HFFc6 (cell line): ENCODE results near the gene MECR. TPM values are rescaled to one million over a fixed set of nuclear protein-coding genes. Genes with fewer than 3 reads are reported as not detected.

Source experiments
- DNase-seq: peaks from one replicate; pipeline ENCODE4 v3.0.0-alpha.2; 2018
- H3K27ac Mint-ChIP-seq: 2 replicates; pipeline ENCODE4 v1.8.0; 2020; ENCODE audit warnings: mild to moderate bottlenecking, mixed read lengths
- H3K27me3 Mint-ChIP-seq: 2 replicates; pipeline ENCODE4 v1.8.0; 2021; ENCODE audit warnings: mild to moderate bottlenecking, moderate library complexity, mixed read lengths; ENCODE audit not compliant: insufficient read depth
- H3K36me3 Mint-ChIP-seq: 2 replicates; pipeline ENCODE4 v1.8.0; 2021; ENCODE audit warnings: low read depth, mixed read lengths
- H3K4me1 Mint-ChIP-seq: 2 replicates; pipeline ENCODE4 v1.8.0; 2020; ENCODE audit warnings: low read depth, mixed read lengths
- H3K4me3 Mint-ChIP-seq: 2 replicates; pipeline ENCODE4 v1.8.0; 2020; ENCODE audit warnings: mild to moderate bottlenecking, moderate library complexity, mixed read lengths
- H3K9me3 Mint-ChIP-seq: 2 replicates; pipeline ENCODE4 v1.8.0; 2020; ENCODE audit warnings: mild to moderate bottlenecking, mixed read lengths
- total RNA-seq, 6 experiments: library from RNA; stranded (reverse); fragmentation: NEBNext Ultra II Directional; extraction: Animal tissue kit (Norgen Biotek cat#: 25700); gene quantifications; 2 replicates in 1 of 6; 3 replicates in 5 of 6; pipeline ENCODE4 v1.2.3, GENCODE V29; 2021
- TF ChIP-seq, protein P1 (sequence below): fragments of 200-600 bp; sonication (generic); IDR thresholded peaks from 2 replicates; pipeline ENCODE4 v1.5.0; 2021; ENCODE audit warnings: antibody characterized with exemption, mild to moderate bottlenecking

Gene MECR
- total RNA-seq, 6 experiments from 2014 or later, result 20.5 to 27.1 (median 21.9) TPM

DNA sequence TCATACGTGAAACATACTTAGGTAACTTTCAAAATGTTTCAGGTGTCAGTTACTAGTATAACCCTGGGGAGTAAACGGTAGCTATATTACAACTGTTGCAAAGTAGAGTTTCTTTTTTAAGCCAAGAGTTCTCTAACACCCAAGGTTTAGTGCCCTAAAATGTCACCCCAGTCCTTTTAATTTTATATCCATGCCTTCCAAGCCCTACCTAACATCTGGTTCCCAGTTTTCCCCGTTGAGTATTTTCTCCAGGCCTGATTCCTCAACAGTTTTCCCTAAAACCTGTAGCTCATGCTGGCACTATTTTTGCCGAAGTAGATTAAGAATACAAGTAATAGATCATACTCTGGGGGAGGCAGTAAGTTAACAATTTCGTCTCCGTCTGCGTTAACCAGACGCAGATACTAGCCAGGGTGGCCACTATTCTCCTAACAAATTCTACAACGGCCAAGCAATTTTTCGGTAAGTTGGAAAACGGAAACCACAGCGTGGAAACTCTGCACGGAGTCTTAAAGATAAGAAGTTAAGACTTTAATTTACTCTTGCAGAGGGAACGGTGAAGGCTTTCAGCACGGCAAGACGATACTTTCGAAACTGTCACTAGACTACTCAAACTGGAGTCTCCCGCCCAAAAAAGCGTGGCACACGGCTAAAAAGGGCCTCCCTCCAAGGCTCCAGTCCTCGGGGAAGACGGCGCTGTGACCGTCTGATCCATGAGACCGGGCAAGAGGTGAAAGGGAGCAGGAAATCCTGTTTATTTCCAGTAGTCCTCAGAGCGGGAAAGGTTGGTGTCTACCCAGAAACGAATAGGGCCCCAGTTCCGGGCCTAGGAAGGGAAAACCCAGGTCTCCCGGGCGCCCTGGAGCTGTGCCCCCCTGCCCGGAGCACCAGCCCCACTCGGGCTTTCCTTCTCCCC lies 50.0 kb downstream of the MECR start:
- Mint-ChIP-seq H3K27ac (peak overlapping the region; percentile 97), H3K9me3 (no peaks in the 10 kb centered on the region), H3K36me3 (peaks cover 34% of the 10 kb centered on the region), H3K27me3 (peaks cover 2% of the 10 kb centered on the region), H3K4me3 (peak overlapping the region; percentile 93), H3K4me1 (peaks cover 49% of the 10 kb centered on the region)
- DNase-seq, result no peak
- TF ChIP-seq, protein P1, sequence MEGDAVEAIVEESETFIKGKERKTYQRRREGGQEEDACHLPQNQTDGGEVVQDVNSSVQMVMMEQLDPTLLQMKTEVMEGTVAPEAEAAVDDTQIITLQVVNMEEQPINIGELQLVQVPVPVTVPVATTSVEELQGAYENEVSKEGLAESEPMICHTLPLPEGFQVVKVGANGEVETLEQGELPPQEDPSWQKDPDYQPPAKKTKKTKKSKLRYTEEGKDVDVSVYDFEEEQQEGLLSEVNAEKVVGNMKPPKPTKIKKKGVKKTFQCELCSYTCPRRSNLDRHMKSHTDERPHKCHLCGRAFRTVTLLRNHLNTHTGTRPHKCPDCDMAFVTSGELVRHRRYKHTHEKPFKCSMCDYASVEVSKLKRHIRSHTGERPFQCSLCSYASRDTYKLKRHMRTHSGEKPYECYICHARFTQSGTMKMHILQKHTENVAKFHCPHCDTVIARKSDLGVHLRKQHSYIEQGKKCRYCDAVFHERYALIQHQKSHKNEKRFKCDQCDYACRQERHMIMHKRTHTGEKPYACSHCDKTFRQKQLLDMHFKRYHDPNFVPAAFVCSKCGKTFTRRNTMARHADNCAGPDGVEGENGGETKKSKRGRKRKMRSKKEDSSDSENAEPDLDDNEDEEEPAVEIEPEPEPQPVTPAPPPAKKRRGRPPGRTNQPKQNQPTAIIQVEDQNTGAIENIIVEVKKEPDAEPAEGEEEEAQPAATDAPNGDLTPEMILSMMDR, result no peak

GRCh38 chr1:29179641-29180184 lies 51.0 kb downstream of the MECR start:
- Mint-ChIP-seq H3K9me3 (no peaks in the 10 kb centered on the region), H3K27me3 (peaks cover 2% of the 10 kb centered on the region), H3K27ac (peak overlapping the region; percentile 97), H3K4me3 (peak overlapping the region; percentile 93), H3K36me3 (peaks cover 34% of the 10 kb centered on the region), H3K4me1 (peaks cover 48% of the 10 kb centered on the region)
- DNase-seq, result no peak
- TF ChIP-seq, protein P1, result no peak

DNA sequence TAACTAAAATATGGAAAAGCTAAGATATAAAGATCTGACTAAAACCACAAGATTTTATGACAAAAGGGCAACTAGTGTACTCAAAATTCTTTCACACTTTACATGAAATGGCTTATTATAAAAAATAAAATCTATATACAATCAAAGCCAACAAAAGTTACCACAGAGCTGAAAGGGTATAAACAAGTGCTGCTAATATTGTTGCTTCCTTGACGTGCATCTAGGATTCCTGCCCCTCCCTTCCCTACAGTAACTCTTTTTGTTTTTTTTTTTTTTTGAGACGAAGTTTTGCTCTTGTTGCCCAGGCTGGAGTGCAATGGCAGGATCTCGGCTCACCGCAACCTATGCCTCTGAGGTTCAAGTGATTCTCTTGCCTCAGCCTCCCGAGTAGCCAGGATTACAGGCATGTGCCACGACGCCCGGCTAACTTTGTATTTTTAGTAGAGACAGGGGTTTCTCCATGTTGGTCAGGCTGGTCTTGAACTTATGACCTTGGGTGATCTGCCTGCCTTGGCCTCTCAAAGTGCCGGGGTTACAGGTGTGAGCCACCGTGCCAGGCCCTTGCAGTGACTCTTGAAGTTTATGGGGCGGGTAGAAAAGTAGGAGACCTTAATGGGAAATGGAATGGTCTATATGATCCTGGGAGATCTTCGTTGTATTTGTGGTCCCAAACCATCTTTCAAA lies 53.6 kb downstream of the MECR start:
- H3K4me1 Mint-ChIP-seq, result peaks cover 55% of the 10 kb centered on the region
- peak overlapping the region; percentile 69 for H3K4me3 Mint-ChIP-seq
- DNase-seq, result no peak
- H3K27ac Mint-ChIP-seq, result peak overlapping the region; percentile 88
- H3K36me3 Mint-ChIP-seq, result peaks cover 43% of the 10 kb centered on the region
- peaks cover 2% of the 10 kb centered on the region for H3K27me3 Mint-ChIP-seq
- TF ChIP-seq, protein P1, result no peak
- no peaks in the 10 kb centered on the region for H3K9me3 Mint-ChIP-seq

GRCh38 chr1:29176576-29176975 lies 54.2 kb downstream of the MECR start:
- Mint-ChIP-seq H3K27ac (peak overlapping the region; percentile 88), H3K9me3 (no peaks in the 10 kb centered on the region), H3K27me3 (peaks cover 2% of the 10 kb centered on the region), H3K4me3 (peak overlapping the region; percentile 69), H3K36me3 (peaks cover 45% of the 10 kb centered on the region), H3K4me1 (peaks cover 56% of the 10 kb centered on the region)
- DNase-seq, result peak; percentile 42
- TF ChIP-seq, protein P1, result no peak

GRCh38 chr1:29172415-29172939 lies 58.3 kb downstream of the MECR start:
- TF ChIP-seq, protein P1, result no peak
- no peaks in the 10 kb centered on the region for H3K9me3 Mint-ChIP-seq
- H3K4me3 Mint-ChIP-seq, result no peak overlapping the region
- H3K27me3 Mint-ChIP-seq, result no peaks in the 10 kb centered on the region; the same call in 1 of the 2 replicates
- no peak for DNase-seq
- peaks cover 63% of the 10 kb centered on the region for H3K4me1 Mint-ChIP-seq
- no peak overlapping the region; the same call in 1 of the 2 replicates for H3K27ac Mint-ChIP-seq
- H3K36me3 Mint-ChIP-seq, result peaks cover 43% of the 10 kb centered on the region
